Inflammatory macrophage treated with lipopolysaccharide for 4 hours (primary cell): ENCODE data around the gene IFT43.
A peak's percentile ranks its signal among the peaks of the same experiment; 100 is the strongest.
"Not testable (repeated sequence)": the region's sequence is repeated elsewhere in the genome, so short reads cannot be mapped to it uniquely, and the experiment has no call there.

ENCODE experiments used
- DNase-seq: peaks from one replicate; pipeline ENCODE4 v3.0.0-alpha.2; 2020

IFT43 gene

DNA sequence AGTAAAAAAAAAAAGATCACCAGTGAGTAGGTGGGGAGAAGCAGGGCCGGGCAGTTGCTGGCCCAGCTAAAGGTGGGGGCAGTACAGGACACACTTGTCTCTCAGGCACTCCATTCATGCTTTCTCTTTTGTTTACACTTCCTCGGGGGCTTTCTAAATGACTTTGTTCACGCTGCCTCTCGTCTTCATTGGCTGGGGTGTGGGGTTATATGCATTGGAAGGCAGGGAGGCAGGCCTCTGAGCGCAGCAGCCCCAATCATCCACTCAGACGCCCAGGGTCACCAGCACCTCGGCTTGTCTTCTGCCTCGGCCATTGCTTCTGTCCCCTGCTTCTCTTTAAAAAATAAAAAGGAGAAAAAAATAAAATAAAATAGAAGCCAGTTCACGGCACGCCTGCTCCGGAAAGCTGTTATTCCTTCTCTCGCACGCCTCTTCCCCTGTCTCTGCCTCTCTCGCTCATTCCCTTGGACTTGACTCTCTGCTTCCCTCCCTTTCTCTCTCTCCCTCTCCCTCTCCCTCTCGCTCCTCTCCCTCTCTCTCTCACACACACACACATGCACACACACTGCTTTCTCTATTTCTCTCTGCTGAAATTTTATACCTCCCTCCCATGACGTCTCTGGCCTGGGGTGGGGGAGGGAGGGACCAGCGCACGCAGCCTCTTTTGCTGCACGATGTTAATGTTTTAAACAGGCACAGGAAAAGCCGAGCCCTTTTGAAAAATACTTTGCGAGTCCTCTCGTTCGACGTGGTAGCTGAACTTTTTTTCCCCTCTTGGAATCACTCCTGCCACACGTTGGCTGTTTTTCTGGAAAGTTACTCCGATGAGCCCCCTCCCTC, 3.9 kb upstream of the IFT43 start, which contains the start of gene TGFB3:
Gene TGFB3, minus strand, starts transcription at position 570 of the 840 bp plus-strand sequence. CDS start 1,102 bp downstream, outside the sequence.
- peak; percentile 81 for DNase-seq

- peak; percentile 72 for DNase-seq
Observed at GRCh38 chr14:75982266-75983018, 3.1 kb upstream of the IFT43 start.

DNA sequence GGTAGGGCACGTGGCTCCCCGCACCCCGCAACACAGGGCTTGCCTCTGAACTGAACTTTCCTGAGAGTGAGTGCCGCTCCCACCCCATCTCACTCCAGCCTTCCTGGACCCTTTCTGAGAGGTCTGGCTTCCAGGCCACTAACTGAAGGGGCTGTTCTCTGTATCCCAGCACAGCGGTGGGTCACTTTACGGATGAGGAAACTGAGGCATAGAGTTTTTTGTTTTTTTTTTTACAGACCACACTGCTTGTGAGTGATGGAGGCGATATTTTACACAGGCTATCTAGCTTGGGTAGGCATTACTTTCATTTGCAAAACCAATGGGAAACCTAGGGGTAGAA, 2.6 kb upstream of the IFT43 start:
- no peak for DNase-seq

GRCh38 chr14:75984674-75985073, 889 bp upstream of the IFT43 start:
- no peak for DNase-seq

GRCh38 chr14:75986439-75986765, 839 bp downstream of the IFT43 start:
- no peak for DNase-seq

GRCh38 chr14:75987201-75987970, 1.8 kb downstream of the IFT43 start:
- DNase-seq: no peak

- peak; percentile 3 for DNase-seq
Observed at GRCh38 chr14:75989134-75989533, 3.6 kb downstream of the IFT43 start.

DNA sequence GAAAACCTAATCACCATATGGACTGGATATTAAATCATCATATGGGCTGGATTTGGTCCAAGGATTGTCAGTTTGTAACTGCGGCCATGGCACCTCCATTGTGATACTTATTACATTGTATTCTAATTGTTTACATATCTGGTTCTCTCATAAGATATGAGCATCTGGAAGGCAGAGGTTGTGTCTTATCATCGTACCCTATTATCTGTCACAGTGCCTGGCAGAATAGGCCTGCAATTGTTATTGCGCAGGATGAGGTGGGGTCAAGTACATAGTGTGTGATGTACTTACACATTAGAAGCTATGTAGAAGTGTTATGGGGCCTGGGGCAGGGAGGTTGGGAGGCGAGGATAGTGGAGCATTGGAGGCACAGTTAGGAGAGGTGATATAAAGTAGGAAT, 4.7 kb downstream of the IFT43 start:
- DNase-seq: no peak

DNA sequence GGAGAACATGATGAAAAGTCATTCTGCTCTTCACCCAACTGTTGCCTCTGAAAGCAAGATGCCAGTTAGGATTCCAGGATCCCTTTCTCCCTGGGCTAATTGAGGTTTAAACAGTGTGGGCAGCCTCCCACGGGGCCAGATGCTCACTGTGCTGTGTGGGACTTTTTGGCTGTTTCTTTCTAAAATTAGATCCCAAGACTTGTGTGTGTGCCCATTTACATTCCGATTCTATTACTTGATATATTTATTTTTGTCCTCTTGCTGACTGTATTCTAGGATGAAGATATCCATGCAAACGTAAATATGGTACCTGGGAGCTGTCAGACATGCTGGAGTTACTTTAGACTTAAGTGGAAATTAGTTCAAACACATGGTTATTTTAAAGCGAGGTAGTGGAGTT, 6.2 kb downstream of the IFT43 start:
- DNase-seq: no peak

GRCh38 chr14:75993567-75994041, 8.0 kb downstream of the IFT43 start:
- DNase-seq: no peak

DNA sequence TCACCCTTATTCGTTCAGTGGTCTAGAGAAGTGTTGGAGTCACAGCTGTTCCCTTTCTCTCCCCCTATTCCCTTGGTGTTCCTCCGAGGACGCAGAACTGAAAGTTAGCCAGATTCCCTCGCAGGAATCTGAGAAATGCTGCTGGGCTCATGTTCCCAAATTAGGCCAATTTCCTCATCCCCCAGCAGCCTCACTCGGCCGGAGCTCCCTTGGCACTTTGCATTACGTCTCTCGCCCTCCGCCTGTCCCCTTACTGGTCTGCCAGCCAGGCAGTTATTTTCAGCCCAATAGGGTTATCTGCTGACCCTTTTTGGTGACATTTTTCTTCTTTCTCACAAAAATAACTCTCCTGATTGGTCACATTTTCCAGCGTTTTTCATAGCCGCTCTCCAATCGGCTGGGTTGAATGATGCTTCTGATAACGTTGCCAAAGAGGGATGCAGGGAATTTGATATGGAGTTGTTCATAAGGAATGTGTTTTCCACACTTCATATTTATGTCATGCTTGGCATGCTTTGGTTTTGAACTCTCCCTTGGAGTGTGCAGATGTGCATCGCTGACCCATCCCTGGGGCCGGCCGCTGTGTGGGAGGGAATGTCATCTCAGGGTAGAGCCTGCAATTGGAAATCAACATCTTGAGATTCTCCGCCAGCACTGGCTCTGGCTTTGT, 9.9 kb downstream of the IFT43 start:
- DNase-seq: no peak

- DNase-seq: no peak
Observed at GRCh38 chr14:75996488-75996887, 10.9 kb downstream of the IFT43 start.

DNA sequence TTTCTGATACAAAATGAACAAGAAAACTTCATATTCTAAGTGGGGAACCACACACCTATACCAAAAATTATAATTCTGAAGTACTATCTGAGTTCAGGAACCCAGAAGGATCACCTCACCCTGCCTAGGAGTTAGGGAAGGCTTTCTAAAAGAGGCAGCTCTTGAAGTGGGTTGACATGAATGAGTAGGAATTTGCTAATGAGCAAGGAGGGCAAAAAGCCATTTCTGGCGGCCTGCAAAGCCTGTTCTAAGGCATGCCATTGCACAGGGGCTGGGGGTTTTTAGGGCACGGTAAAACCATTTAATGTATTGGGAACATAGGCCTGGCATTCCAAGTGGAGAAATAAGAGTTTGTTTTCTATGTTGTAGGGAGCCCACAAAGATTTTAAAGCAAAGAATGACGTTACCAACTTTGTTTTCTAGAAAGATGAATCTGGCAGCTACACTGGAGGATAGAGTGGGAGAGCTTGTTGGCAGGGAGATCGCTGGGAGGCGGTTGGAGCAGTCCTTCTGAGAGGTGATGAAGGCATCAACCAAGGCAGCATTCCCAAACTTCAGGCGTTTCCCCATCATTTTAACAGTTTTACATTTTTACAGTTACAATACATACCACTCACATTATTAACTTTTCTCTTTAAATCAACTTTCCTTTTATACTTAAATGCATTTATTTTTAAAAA, 14.1 kb downstream of the IFT43 start:
- DNase-seq: no peak

GRCh38 chr14:76002383-76002782, 16.8 kb downstream of the IFT43 start:
- no peak for DNase-seq

DNA sequence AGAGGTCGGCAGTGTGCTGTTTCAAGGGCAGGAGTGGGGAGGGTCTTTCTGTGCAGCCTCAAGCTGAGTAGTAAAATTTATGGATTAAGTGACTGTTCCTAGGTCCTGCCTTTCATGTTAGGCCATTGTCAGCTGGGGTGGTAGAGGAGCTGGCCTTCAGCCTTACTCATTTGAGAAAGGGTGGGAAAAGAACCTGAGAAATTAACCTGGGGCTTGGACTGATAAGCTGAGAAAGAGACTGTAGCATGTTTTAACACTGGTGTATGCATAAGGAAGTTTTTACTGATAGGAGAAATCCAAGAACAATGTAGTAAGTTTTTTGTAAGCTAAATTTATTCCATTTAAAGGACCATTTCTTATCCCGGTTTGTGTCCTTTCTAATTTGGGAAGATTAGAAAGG, 20.7 kb downstream of the IFT43 start:
- DNase-seq: no peak

- no peak for DNase-seq
Observed at GRCh38 chr14:76007379-76007778, 21.8 kb downstream of the IFT43 start.

- DNase-seq: no peak
Observed at GRCh38 chr14:76007852-76008251, 22.3 kb downstream of the IFT43 start.

GRCh38 chr14:76009627-76010026, 24.1 kb downstream of the IFT43 start:
- not testable (repeated sequence) for DNase-seq

DNA sequence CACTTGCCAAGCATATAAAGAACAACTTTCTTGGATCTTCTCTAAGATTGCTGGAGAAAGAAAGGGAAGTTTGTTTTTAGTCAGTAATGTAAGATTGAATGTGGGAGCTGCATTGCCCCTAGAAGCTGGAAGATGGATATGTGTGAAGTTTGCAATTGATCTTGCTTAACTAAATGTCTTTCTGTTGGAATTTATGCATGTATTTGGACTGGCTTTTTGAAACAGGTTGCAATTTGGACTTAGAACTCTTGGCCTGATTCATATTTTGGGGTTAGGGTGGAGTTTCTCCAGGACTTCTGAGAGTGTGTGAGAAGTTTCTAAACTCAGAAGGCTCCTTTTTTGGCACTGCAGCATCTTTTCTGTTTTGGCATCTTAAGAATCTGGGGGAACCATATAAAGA, 26.4 kb downstream of the IFT43 start:
- DNase-seq: no peak

- no peak for DNase-seq
Observed at GRCh38 chr14:76012354-76012753, 26.8 kb downstream of the IFT43 start.

- no peak for DNase-seq
Observed at GRCh38 chr14:76015191-76015590, 29.6 kb downstream of the IFT43 start.

DNA sequence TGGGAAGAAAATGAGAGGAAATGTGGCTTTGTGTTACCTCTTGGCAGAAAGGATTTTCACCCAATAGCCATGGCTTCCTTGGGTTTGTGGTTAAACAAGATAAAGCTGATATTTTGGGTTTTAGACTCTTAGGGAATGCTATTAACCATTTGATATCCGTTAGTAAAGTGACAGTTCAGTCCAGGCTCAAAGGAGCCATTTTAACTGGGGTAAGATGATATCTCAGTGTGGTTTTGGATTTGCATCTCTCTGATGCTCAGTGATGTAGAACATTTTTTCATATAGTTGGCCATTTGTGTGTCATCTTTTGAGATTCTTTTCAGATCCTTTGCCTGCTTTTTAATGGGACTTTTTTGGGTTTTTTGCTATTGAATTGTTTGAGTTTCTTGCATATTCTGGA, 30.1 kb downstream of the IFT43 start:
- no peak for DNase-seq
